ENCODE data around the gene DNAAF1. TPM values are rescaled to one million over a fixed set of nuclear protein-coding genes. Genes with fewer than 3 reads are reported as not detected.

The DNAAF1 gene
- total RNA-seq, 1 experiment from 2014 or later, result not detected

DNA sequence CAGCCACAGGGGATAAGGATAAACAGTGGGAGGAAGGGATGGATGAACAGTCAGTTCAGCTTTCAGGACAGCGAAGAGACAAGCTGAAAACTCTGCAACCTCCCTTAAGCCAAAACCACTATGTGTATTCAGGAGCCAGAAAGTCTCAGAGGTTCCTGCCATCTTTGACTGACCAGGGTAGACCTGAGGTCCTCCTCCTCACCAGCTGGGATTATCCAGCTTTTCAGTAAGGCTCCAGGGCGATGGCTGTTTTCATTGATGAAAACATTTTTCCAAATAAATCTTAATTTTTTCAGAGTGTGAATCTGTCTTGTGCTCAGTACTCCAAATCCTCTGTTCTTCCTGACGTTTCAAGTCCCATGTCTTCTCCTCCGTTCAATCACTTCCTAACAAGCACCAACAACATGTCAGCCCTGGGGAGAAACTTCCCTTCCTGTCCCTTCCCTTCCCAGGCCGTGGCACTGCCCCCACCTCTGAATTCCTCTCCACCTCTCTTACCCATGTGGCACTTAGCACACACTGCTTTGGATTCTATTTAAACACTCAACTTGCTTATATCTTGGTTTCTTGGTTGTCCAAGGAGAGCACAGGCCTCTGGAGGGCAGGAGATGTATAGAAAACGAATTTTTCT lies 5.4 kb upstream of the DNAAF1 start:
- no peak for TF ChIP-seq CTCF (IDR thresholded peaks at IDR 0.05; ENCODE audit: unreplicated experiment)
- no peak overlapping the region for H3K27ac Mint-ChIP-seq (ENCODE audit: low read depth, unreplicated experiment)
- no peaks in the 10 kb centered on the region for H3K27me3 Mint-ChIP-seq (ENCODE audit: insufficient read depth, unreplicated experiment)
- ChIA-PET POLR2A (interaction anchor here (2.4 kb wide), 1 partner anchor 23 kb away, joined by 10 read pairs; the partner anchor contains the start of gene MBTPS1), CTCF (interaction anchor here (0.5 kb wide), 1 partner anchor 46 kb away, joined by 3 read pairs; no protein-coding TSS in a partner anchor)
- intact Hi-C loops (cut with micrococcal nuclease), result no loop called here
- H3K36me3 Mint-ChIP-seq (ENCODE audit: insufficient read depth, unreplicated experiment), result no peaks in the 10 kb centered on the region
- no peak overlapping the region for H3K4me3 Mint-ChIP-seq (ENCODE audit: unreplicated experiment)
- no peaks in the 10 kb centered on the region for H3K9me3 Mint-ChIP-seq (ENCODE audit: unreplicated experiment)
- H3K4me1 Mint-ChIP-seq (ENCODE audit: insufficient read depth, unreplicated experiment), result peaks cover 9% of the 10 kb centered on the region
- no peak for DNase-seq (ENCODE audit: unreplicated experiment)
- no TSS peak for BruUV-seq (replicated peaks)

DNA sequence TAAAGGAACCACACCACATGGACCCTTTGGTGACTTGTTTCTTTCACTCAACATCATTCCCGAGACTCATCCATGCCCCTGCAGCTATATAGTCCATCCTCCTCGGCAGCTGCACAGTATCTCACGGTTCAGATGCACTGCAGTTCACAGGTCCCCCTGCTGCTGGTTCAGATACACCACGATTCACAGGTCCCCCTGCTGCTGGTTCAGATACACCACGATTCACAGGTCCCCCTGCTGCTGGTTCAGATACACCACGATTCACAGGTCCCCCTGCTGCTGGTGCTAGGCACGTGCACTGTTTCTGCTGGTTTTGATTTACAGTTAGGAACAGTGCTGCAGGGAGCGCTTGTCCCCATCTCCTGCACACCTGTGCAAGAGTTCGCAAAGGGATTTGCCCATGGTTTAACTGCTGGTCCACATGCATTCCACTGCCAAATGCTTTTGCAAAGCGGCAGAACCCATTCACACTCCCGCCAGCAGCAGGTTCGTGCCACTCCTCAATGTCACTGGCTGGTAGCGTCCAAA lies 3.9 kb upstream of the DNAAF1 start:
- Mint-ChIP-seq H3K4me3 (ENCODE audit: unreplicated experiment) (no peak overlapping the region), H3K9me3 (ENCODE audit: unreplicated experiment) (no peaks in the 10 kb centered on the region), H3K27me3 (ENCODE audit: insufficient read depth, unreplicated experiment) (no peaks in the 10 kb centered on the region), H3K4me1 (ENCODE audit: insufficient read depth, unreplicated experiment) (peaks cover 4% of the 10 kb centered on the region), H3K27ac (ENCODE audit: low read depth, unreplicated experiment) (no peak overlapping the region), H3K36me3 (ENCODE audit: insufficient read depth, unreplicated experiment) (peaks cover 3% of the 10 kb centered on the region)
- BruUV-seq (replicated peaks), result no TSS peak
- DNase-seq (ENCODE audit: unreplicated experiment), result no peak
- intact Hi-C loops (cut with micrococcal nuclease), result no loop called here
- no peak for TF ChIP-seq CTCF (IDR thresholded peaks at IDR 0.05; ENCODE audit: unreplicated experiment)
- ChIA-PET POLR2A (interaction anchor here (2.2 kb wide), 1 partner anchor 24 kb away, joined by 6 read pairs; the partner anchor contains the start of gene MBTPS1), CTCF (interaction anchor here (0.6 to 0.7 kb wide), 2 partner anchors 10 to 20 kb away, joined by 3 read pairs; no protein-coding TSS in a partner anchor)

GRCh38 chr16:84143081-84143480 lies 2.0 kb upstream of the DNAAF1 start:
- POLR2A ChIA-PET, result interaction anchor here (0.6 kb wide), 1 partner anchor 30 kb away, joined by 3 read pairs; no protein-coding TSS in a partner anchor
- no TSS peak for BruUV-seq (replicated peaks)
- CTCF ChIA-PET, result interaction anchor here (0.7 to 1.6 kb wide), 5 partner anchors 26 to 189 kb away, joined by 3 to 7 read pairs (median 4); partner anchors contain the start of gene TAF1C
- H3K9me3 Mint-ChIP-seq (ENCODE audit: unreplicated experiment), result no peaks in the 10 kb centered on the region
- no peak overlapping the region for H3K27ac Mint-ChIP-seq (ENCODE audit: low read depth, unreplicated experiment)
- H3K4me3 Mint-ChIP-seq (ENCODE audit: unreplicated experiment), result peak overlapping the region; percentile 88
- intact Hi-C loops (cut with micrococcal nuclease), result no loop called here
- H3K4me1 Mint-ChIP-seq (ENCODE audit: insufficient read depth, unreplicated experiment), result peaks cover 4% of the 10 kb centered on the region
- peaks cover 4% of the 10 kb centered on the region for H3K36me3 Mint-ChIP-seq (ENCODE audit: insufficient read depth, unreplicated experiment)
- no peaks in the 10 kb centered on the region for H3K27me3 Mint-ChIP-seq (ENCODE audit: insufficient read depth, unreplicated experiment)
- no peak for TF ChIP-seq CTCF (IDR thresholded peaks at IDR 0.05; ENCODE audit: unreplicated experiment)
- no peak for DNase-seq (ENCODE audit: unreplicated experiment)

GRCh38 chr16:84143784-84144199 lies 1.3 kb upstream of the DNAAF1 start:
- ChIA-PET CTCF (interaction anchor here (0.8 to 1.0 kb wide), 3 partner anchors 26 to 43 kb away, joined by 3 to 4 read pairs (median 4); partner anchors contain the start of gene TAF1C), POLR2A (interaction anchor here (2.6 kb wide), 1 partner anchor 27 kb away, joined by 24 read pairs; the partner anchor contains the start of gene MBTPS1)
- H3K9me3 Mint-ChIP-seq (ENCODE audit: unreplicated experiment), result no peaks in the 10 kb centered on the region
- peak overlapping the region; percentile 88 for H3K4me3 Mint-ChIP-seq (ENCODE audit: unreplicated experiment)
- no peak for DNase-seq (ENCODE audit: unreplicated experiment)
- peaks cover 4% of the 10 kb centered on the region for H3K36me3 Mint-ChIP-seq (ENCODE audit: insufficient read depth, unreplicated experiment)
- peak overlapping the region; percentile 76 for H3K27ac Mint-ChIP-seq (ENCODE audit: low read depth, unreplicated experiment)
- no peak for TF ChIP-seq CTCF (IDR thresholded peaks at IDR 0.05; ENCODE audit: unreplicated experiment)
- peaks cover 4% of the 10 kb centered on the region for H3K4me1 Mint-ChIP-seq (ENCODE audit: insufficient read depth, unreplicated experiment)
- H3K27me3 Mint-ChIP-seq (ENCODE audit: insufficient read depth, unreplicated experiment), result no peaks in the 10 kb centered on the region
- intact Hi-C loops (cut with micrococcal nuclease), result no loop called here
- BruUV-seq (replicated peaks), result no TSS peak

Measured in MCF 10A (cell line).